GM12891 (cell line): ENCODE measurements around the gene DYRK4.

Source experiments
- DNase-seq: peaks from one replicate; pipeline ENCODE4 v3.0.0; 2011; ENCODE audit warnings: low spot score; ENCODE audit not compliant: insufficient read length
- FAIRE-seq: peaks from 2 replicates; lab custom pipeline; 2011; peaks lifted over from hg19 to GRCh38; lab: Jason Lieb, UNC
- PAX5 ChIP-seq: IDR thresholded peaks from 2 replicates; pipeline ENCODE4 v1.6.1; 2011; ENCODE audit warnings: low read length, moderate library complexity, mild to moderate bottlenecking; ENCODE audit not compliant: insufficient read depth, severe bottlenecking
- POLR2A ChIP-seq: IDR thresholded peaks from 2 replicates; pipeline ENCODE4 v1.6.1; 2011; ENCODE audit warnings: low read depth, low read length, control low read depth
- POLR2AphosphoS5 ChIP-seq: IDR thresholded peaks from 2 replicates; pipeline ENCODE4 v1.6.1; 2011; ENCODE audit warnings: low read depth, low read length, control low read depth
- POU2F2 ChIP-seq: IDR thresholded peaks from 2 replicates; pipeline ENCODE4 v1.6.1; 2011; ENCODE audit warnings: low read depth, mild to moderate bottlenecking, control low read depth, low read length, moderate library complexity
- SPI1 ChIP-seq: IDR thresholded peaks from 2 replicates; pipeline ENCODE4 v1.6.1; 2011; ENCODE audit warnings: low read depth, low read length, control low read depth
- TAF1 ChIP-seq: IDR thresholded peaks from 2 replicates; pipeline ENCODE4 v1.6.1; 2011; ENCODE audit warnings: low read depth, low read length, control low read depth

The DYRK4 gene

GRCh38 chr12:4610481-4610880, 48.5 kb downstream of the DYRK4 start:
- no peak for DNase-seq
- TF ChIP-seq POU2F2 (no peak), PAX5 (no peak), SPI1 (no peak), POLR2AphosphoS5 (no peak), POLR2A (no peak), TAF1 (no peak)
- no peak for FAIRE-seq

- FAIRE-seq, result no peak
- TF ChIP-seq POU2F2 (no peak), POLR2AphosphoS5 (no peak), TAF1 (no peak), SPI1 (no peak), POLR2A (no peak), PAX5 (no peak)
- no peak for DNase-seq
These were observed 53.7 kb downstream of the DYRK4 start for GRCh38 chr12:4615667-4616066.

DNA sequence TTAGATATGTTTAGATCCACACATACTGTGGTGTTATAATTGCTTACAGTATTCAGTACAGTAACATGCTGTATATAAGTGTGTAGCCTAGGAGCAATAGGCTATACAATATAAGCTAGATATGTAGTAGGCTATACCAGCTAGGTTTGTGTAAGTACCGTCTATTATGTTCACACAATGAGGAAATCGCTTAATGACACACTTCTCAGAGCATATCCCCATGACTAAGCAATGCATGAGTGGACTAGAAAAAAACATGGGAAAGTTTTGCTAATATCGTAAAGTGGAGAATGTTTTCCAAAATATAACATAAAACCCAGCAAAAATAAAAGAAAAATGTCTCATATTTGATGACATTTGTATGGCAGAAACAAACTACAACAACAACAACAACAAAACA, 59.5 kb downstream of the DYRK4 start:
- TF ChIP-seq POLR2AphosphoS5 (no peak), POLR2A (no peak), TAF1 (no peak), SPI1 (no peak), POU2F2 (no peak), PAX5 (no peak)
- no peak for FAIRE-seq

DNA sequence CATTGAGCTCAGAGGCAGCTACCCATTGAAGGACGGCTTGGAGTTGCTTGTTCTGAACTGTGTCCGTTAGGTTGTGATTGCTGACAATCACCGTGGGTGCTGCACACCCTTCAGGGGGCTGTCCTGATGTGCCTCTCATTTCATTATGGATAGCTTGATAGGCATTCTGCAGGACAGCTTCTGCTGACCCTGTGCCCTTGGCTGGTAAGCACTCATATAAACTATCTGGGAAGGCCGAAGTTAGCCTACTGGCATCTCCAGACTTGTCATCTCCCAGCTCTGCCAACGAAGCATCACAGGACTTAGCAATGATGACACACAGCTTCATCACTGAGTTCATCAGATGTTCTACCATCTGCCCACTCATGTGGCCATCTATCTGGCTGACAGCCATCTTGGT, 64.5 kb downstream of the DYRK4 start:
- TF ChIP-seq POU2F2 (no peak), POLR2AphosphoS5 (no peak), POLR2A (no peak), SPI1 (no peak), PAX5 (no peak), TAF1 (no peak)
- FAIRE-seq (no peak), DNase-seq (no peak)

More for the DNA sequence above, 59.5 kb downstream of the DYRK4 start:
- no peak for DNase-seq

- no peak for DNase-seq
- no peak for TF ChIP-seq PAX5
- TF ChIP-seq TAF1, result no peak
- TF ChIP-seq POLR2A, result no peak
- TF ChIP-seq POLR2AphosphoS5, result no peak
- TF ChIP-seq SPI1, result no peak
- TF ChIP-seq POU2F2, result no peak
- FAIRE-seq, result no peak
These were observed 66.4 kb downstream of the DYRK4 start for GRCh38 chr12:4628406-4628805.

GRCh38 chr12:4630262-4630661, 68.3 kb downstream of the DYRK4 start:
- no peak for TF ChIP-seq POLR2AphosphoS5
- no peak for TF ChIP-seq PAX5
- no peak for TF ChIP-seq SPI1
- no peak for TF ChIP-seq POLR2A
- no peak for TF ChIP-seq POU2F2
- no peak for TF ChIP-seq TAF1
- no peak for DNase-seq
- FAIRE-seq, result no peak

GRCh38 chr12:4643747-4644146, 81.7 kb downstream of the DYRK4 start:
- TF ChIP-seq SPI1, result peak; percentile 88
- TF ChIP-seq POLR2A, result no peak
- TF ChIP-seq TAF1, result no peak
- peak; percentile 90 for FAIRE-seq
- peak; percentile 41 for DNase-seq

GRCh38 chr12:4645023-4645422, 83.0 kb downstream of the DYRK4 start:
- FAIRE-seq, result peak; percentile 67
- no peak for DNase-seq
- no peak for TF ChIP-seq POLR2AphosphoS5
- no peak for TF ChIP-seq SPI1
- TF ChIP-seq TAF1, result no peak
- no peak for TF ChIP-seq POLR2A
- no peak for TF ChIP-seq PAX5

DNA sequence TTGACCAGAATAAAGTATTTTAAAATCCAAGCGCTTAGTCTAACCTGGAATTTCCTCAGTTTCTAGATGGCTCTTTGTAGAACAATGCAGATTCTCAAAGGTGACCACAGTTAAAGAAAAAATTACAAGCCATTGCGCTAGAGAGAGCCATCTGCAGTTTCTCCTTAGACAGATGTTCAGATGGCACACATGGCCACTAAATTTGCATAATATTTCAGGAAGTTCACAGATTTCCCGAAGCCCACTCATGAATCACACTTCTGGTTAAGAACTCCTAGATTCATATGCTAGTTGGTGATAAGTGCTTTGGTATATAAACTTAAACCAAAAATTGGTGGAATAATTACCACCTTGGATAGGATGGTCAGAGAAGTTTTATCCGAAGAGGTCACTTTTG, 86.1 kb downstream of the DYRK4 start:
- no peak for DNase-seq
- TF ChIP-seq POLR2A (no peak), PAX5 (no peak), TAF1 (no peak), POU2F2 (no peak), POLR2AphosphoS5 (no peak), SPI1 (no peak)
- peak; percentile 50 for FAIRE-seq

DNA sequence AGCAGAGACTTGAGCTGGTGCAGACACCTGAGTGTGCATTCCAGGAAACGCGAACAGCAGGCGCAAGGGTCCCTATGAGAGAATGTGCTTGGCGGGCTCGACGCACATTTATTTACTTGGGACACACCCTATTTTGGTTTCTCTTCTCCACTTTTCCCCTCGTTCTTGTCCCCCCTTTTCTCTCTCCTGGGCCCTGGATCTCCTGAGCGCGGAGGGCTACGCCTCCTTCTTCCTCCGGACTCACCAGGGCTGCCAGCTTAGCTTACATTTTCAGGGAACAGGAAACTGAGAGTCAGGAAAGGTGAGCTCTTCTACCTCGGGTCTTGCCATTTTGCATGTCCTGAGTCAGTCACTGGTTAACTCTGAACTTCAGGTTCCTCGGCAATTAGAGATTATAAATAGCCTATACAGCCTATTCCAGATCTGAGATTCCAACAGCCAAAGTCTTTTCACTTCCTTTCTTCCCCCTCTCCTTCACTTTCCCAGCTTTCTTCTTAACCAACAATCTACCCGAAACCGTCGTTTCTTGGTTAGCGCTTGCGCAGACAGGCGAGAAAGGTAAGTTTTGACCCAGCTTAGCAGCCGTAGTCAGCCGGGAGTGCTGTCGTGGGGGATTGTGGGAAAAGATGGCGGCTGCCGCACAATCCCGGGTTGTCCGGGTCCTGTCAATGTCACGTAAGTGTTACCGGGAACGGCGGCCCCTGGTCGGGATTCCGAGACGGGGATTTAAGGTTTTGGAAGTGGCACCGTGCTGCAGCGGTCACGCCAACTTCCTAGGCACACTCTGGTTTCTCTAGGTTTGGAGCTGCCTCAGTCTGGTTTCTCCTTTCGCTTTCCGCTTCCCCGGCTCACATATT, 86.7 kb downstream of the DYRK4 start, which contains the start of the genes AKAP3 and NDUFA9:
TSS of gene AKAP3 (minus strand) at position 551 of the 857 bp plus-strand sequence. CDS start 10,855 bp downstream, outside the sequence.
TSS of gene NDUFA9 (plus strand) at position 614 of the 857 bp plus-strand sequence. CDS start at position 627, 13 bp downstream.
- DNase-seq (peak; percentile 21), FAIRE-seq (peak; percentile 97)
- TF ChIP-seq POLR2AphosphoS5, result peak; percentile 93
- peak; percentile 94 for TF ChIP-seq TAF1
- peak; percentile 91 for TF ChIP-seq POLR2A
- TF ChIP-seq SPI1, result no peak
- TF ChIP-seq PAX5, result no peak
- TF ChIP-seq POU2F2, result peak; percentile 50; the same call in 1 of the 2 replicates
